Caco-2 (cell line): ENCODE data around the gene CREBL2. TPM values are rescaled to one million over a fixed set of nuclear protein-coding genes. Genes with fewer than 3 reads are reported as not detected.

Experiments
- BruUV-seq: library from RNA; stranded (reverse); fragments of 400-500 nt; replicated peaks from 2 replicates; lab custom pipeline; 2021; lab: Mats Ljungman, UMichigan
- CTCF ChIA-PET: fragments of 300-600 bp; sonication (Branson Sonifier 250); formaldehyde crosslinking; loops from one replicate; lab custom pipeline; 2022; ENCODE audit warnings: antibody characterized with exemption; lab: Charles Lee
- POLR2A ChIA-PET: fragments of 300-600 bp; sonication (Branson Sonifier 250); formaldehyde crosslinking; loops from one replicate; lab custom pipeline; 2022; ENCODE audit warnings: antibody characterized with exemption; lab: Charles Lee
- DNase-seq, 2 experiments: peaks; one replicate each; pipeline versions ENCODE4 v3.0.0 to v3.0.0-alpha.2; 2020 to 2022
- H3K27me3 ChIP-seq: replicated peaks from 2 replicates; pipeline ENCODE4 v1.6.0; 2011; ENCODE audit warnings: low read length; ENCODE audit not compliant: control insufficient read depth, insufficient read depth
- H3K36me3 ChIP-seq: 2 replicates; pipeline ENCODE4 v1.5.1; 2011; ENCODE audit warnings: low read length; ENCODE audit not compliant: control insufficient read depth, insufficient read depth
- H3K4me1 ChIP-seq: fragments of 250-450 bp; sonication (Bioruptor Pico); 2 replicates; pipeline ENCODE4 v1.5.1; 2020; ENCODE audit warnings: mild to moderate bottlenecking
- H3K4me3 ChIP-seq: 2 replicates; pipeline ENCODE4 v1.5.1; 2011; ENCODE audit warnings: low read depth, mild to moderate bottlenecking, control low read depth, low read length
- H3K9me3 ChIP-seq: fragments of 250-450 bp; sonication (Bioruptor Pico); 2 replicates; pipeline ENCODE4 v1.5.1; 2020; ENCODE audit warnings: mild to moderate bottlenecking, moderate library complexity
- H3K27ac Mint-ChIP-seq: one replicate; pipeline ENCODE4 v1.8.0; 2022; ENCODE audit warnings: mixed read lengths; ENCODE audit not compliant: unreplicated experiment
- H3K27me3 Mint-ChIP-seq: one replicate; pipeline ENCODE4 v1.8.0; 2022; ENCODE audit warnings: mixed read lengths; ENCODE audit not compliant: insufficient read depth, unreplicated experiment
- H3K36me3 Mint-ChIP-seq: one replicate; pipeline ENCODE4 v1.8.0; 2022; ENCODE audit warnings: mild to moderate bottlenecking, mixed read lengths; ENCODE audit not compliant: insufficient read depth, unreplicated experiment
- H3K4me1 Mint-ChIP-seq: one replicate; pipeline ENCODE4 v1.8.0; 2022; ENCODE audit warnings: low read depth, mixed read lengths; ENCODE audit not compliant: unreplicated experiment
- H3K4me3 Mint-ChIP-seq: one replicate; pipeline ENCODE4 v1.8.0; 2022; ENCODE audit warnings: mild to moderate bottlenecking, moderate library complexity, mixed read lengths; ENCODE audit not compliant: unreplicated experiment
- H3K9me3 Mint-ChIP-seq: one replicate; pipeline ENCODE4 v1.8.0; 2022; ENCODE audit warnings: mixed read lengths; ENCODE audit not compliant: unreplicated experiment
- intact Hi-C: fragments of 100-400 bp; cut with micrococcal nuclease; formaldehyde crosslinking; loops from one replicate; pipeline ENCODE4 v1.10.0; 2022; ENCODE audit not compliant: unreplicated experiment
- total RNA-seq: library from RNA; stranded (reverse); gene quantifications from 2 replicates; pipeline ENCODE4 v1.2.3, GENCODE V29; 2022
- TF ChIP-seq, protein P1 (sequence below), 2 experiments: fragments of 200-600 bp in 1 of 2; IDR thresholded peaks; 1 replicate in 1 of 2; 2 replicates in 1 of 2; pipeline versions ENCODE4 v1.5.1 to v1.8.0; 2011 to 2022; ENCODE audit warnings: antibody characterized with exemption in 1 of 2, control low read depth in 1 of 2, inconsistent platforms in 1 of 2, low read depth in 1 of 2, low read length in 1 of 2, mild to moderate bottlenecking in 1 of 2, moderate library complexity in 1 of 2; ENCODE audit not compliant: insufficient read depth in 1 of 2, severe bottlenecking in 1 of 2, unreplicated experiment in 1 of 2

CREBL2 gene
- total RNA-seq, 1 experiment from 2014 or later: 26.3 TPM

DNA sequence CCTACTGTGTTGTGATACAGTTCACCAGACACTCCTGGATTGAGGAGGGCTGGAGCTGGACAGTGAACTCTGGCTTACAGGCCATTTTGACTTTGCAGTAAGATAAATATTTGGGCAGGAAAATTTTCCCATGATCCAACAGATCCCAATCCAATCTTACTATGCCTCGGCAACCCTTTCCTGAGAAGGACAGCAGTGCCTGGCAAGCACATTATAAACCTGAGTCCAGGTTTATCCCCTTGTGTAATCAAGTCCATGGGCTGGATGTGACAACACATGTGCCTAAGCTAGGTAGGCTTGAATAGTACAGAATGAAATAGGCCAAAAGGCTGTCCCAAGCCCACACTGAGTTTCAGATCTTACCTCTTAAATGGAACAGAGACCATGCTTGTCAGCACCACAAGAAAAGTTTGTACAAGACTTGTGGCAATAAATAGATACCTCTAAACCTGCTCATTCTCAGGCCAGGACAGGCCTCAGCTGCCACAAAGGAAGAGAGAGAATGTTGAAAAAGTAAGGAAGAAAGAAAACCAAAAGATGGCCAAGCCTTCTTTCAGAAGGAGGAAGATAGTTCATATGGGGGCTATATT is 34.9 kb downstream of the CREBL2 start:
- no peaks in the 10 kb centered on the region for H3K27me3 Mint-ChIP-seq
- no peak for DNase-seq
- peaks cover 14% of the 10 kb centered on the region for H3K36me3 Mint-ChIP-seq
- H3K4me1 Mint-ChIP-seq: no peaks in the 10 kb centered on the region
- H3K9me3 ChIP-seq: peaks cover 28% of the 10 kb centered on the region
- H3K4me3 ChIP-seq: no peak overlapping the region
- no peak overlapping the region for H3K4me3 Mint-ChIP-seq
- H3K27ac Mint-ChIP-seq: no peak overlapping the region
- peaks cover 52% of the 10 kb centered on the region for H3K9me3 Mint-ChIP-seq
- H3K36me3 ChIP-seq: no peaks in the 10 kb centered on the region; the same call in 1 of the 2 replicates
- H3K27me3 ChIP-seq: no peaks in the 10 kb centered on the region
- intact Hi-C loops: no loop called here
- BruUV-seq: no TSS peak
- no peaks in the 10 kb centered on the region for H3K4me1 ChIP-seq
- ChIA-PET POLR2A (no interaction called here), CTCF (interaction anchor here (1.1 kb wide), 1 partner anchor 11 kb away, joined by 3 read pairs; no protein-coding TSS in a partner anchor)
- TF ChIP-seq, protein P1, sequence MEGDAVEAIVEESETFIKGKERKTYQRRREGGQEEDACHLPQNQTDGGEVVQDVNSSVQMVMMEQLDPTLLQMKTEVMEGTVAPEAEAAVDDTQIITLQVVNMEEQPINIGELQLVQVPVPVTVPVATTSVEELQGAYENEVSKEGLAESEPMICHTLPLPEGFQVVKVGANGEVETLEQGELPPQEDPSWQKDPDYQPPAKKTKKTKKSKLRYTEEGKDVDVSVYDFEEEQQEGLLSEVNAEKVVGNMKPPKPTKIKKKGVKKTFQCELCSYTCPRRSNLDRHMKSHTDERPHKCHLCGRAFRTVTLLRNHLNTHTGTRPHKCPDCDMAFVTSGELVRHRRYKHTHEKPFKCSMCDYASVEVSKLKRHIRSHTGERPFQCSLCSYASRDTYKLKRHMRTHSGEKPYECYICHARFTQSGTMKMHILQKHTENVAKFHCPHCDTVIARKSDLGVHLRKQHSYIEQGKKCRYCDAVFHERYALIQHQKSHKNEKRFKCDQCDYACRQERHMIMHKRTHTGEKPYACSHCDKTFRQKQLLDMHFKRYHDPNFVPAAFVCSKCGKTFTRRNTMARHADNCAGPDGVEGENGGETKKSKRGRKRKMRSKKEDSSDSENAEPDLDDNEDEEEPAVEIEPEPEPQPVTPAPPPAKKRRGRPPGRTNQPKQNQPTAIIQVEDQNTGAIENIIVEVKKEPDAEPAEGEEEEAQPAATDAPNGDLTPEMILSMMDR (IDR thresholded peaks at IDR 0.05; ENCODE audit: insufficient read depth in 1 of 2, low read depth in 1 of 2, low read length in 1 of 2, severe bottlenecking in 1 of 2, unreplicated experiment in 1 of 2): no peak

DNA sequence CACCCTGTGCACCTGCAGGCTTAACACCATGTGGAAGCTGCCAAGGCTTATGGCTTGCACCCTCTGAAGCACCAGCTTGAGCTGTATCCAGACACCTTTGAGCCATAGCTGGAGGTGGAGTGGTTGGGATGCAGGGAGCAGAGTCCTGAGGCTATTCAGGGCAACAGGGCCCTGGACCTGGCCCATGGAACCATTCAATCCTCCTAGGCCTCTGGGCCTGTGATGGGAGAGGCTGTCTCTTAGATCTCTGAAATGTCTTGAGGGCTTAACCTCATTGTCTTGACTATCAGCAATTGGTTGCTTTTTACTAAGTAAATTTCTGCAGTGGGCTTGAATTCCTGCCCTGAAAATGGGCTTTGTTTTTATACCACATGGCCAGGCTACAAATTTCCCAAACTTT is 36.6 kb downstream of the CREBL2 start:
- BruUV-seq: no TSS peak
- H3K9me3 ChIP-seq: peaks cover 28% of the 10 kb centered on the region
- H3K36me3 ChIP-seq: no peaks in the 10 kb centered on the region
- Mint-ChIP-seq H3K36me3 (peaks cover 8% of the 10 kb centered on the region), H3K27ac (no peak overlapping the region), H3K27me3 (no peaks in the 10 kb centered on the region), H3K9me3 (peaks cover 61% of the 10 kb centered on the region), H3K4me1 (no peaks in the 10 kb centered on the region), H3K4me3 (no peak overlapping the region)
- no peaks in the 10 kb centered on the region for H3K4me1 ChIP-seq
- no peaks in the 10 kb centered on the region for H3K27me3 ChIP-seq
- H3K4me3 ChIP-seq: no peak overlapping the region
- TF ChIP-seq, protein P1 (IDR thresholded peaks at IDR 0.05; ENCODE audit: insufficient read depth in 1 of 2, low read depth in 1 of 2, low read length in 1 of 2, severe bottlenecking in 1 of 2, unreplicated experiment in 1 of 2): no peak
- POLR2A ChIA-PET: no interaction called here
- DNase-seq: no peak
- intact Hi-C loops: no loop called here
- CTCF ChIA-PET: interaction anchor here (0.8 kb wide), 1 partner anchor 17 kb away, joined by 3 read pairs; no protein-coding TSS in a partner anchor

DNA sequence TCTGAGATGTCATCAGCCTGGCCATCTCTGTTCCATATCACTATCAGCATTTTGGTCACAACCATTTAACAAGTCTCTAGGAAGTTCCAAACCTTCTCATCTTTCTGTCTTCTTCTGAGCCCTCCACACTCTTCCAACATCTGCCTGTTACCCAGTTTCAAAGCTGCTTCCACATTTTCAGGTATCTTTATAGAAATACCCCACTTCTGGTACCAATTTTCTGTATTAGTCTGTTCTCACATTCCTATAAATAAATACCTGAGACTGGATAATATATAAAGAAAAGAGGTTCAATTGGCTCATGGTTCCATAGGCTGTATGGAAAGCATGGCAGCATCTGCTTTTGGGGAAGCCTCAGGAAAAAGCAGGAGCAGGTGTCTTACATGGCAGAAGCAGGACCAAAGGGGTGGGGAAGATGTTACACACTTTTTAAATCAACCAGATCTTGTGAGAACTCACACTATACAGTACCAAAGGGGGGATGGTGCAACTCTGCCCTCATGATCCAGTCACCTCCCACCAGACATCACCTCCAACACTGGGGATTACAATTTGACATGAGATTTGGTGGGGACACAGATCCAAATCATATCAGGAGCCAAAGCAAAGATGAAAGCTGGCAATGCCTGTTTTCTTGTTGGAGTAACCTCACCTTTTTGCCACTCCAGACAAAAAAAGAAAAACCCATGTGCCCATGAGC is 37.4 kb downstream of the CREBL2 start:
- peaks cover 8% of the 10 kb centered on the region for H3K36me3 Mint-ChIP-seq

More for the DNA sequence above, 37.4 kb downstream of the CREBL2 start:
- Mint-ChIP-seq H3K4me1 (no peaks in the 10 kb centered on the region), H3K9me3 (peaks cover 61% of the 10 kb centered on the region), H3K27me3 (no peaks in the 10 kb centered on the region), H3K27ac (no peak overlapping the region), H3K4me3 (no peak overlapping the region)
- TF ChIP-seq, protein P1 (IDR thresholded peaks at IDR 0.05; ENCODE audit: insufficient read depth in 1 of 2, low read depth in 1 of 2, low read length in 1 of 2, severe bottlenecking in 1 of 2, unreplicated experiment in 1 of 2): no peak
- BruUV-seq: no TSS peak
- DNase-seq: no peak
- peaks cover 28% of the 10 kb centered on the region for H3K9me3 ChIP-seq
- no peaks in the 10 kb centered on the region for H3K36me3 ChIP-seq
- H3K27me3 ChIP-seq: no peaks in the 10 kb centered on the region
- intact Hi-C loops: no loop called here
- H3K4me3 ChIP-seq: no peak overlapping the region
- no peaks in the 10 kb centered on the region for H3K4me1 ChIP-seq
- ChIA-PET POLR2A (no interaction called here), CTCF (no interaction called here)
